ENCODE measurements around the gene SLC6A18.

- TF ChIP-seq RCOR1 (IDR thresholded peaks at IDR 0.05; ENCODE audit: insufficient replicate concordance, low read length) (no peak), BHLHE40 (IDR thresholded peaks at IDR 0.05; ENCODE audit: low read depth, low read length) (no peak), POLR2A (IDR thresholded peaks at IDR 0.05; ENCODE audit: low read depth, low read length) (no peak), CTCF (conservative IDR thresholded peaks at IDR 0.05; ENCODE audit: low read depth, low read length) (no peak), SMC3 (IDR thresholded peaks at IDR 0.05; ENCODE audit: low read depth, low read length) (no peak)
These were observed 17.6 kb upstream of the SLC6A18 start for GRCh38 chr5:1207555-1207954.
